Measurements from ENCODE around the gene LCE1F.

LCE1F gene

DNA sequence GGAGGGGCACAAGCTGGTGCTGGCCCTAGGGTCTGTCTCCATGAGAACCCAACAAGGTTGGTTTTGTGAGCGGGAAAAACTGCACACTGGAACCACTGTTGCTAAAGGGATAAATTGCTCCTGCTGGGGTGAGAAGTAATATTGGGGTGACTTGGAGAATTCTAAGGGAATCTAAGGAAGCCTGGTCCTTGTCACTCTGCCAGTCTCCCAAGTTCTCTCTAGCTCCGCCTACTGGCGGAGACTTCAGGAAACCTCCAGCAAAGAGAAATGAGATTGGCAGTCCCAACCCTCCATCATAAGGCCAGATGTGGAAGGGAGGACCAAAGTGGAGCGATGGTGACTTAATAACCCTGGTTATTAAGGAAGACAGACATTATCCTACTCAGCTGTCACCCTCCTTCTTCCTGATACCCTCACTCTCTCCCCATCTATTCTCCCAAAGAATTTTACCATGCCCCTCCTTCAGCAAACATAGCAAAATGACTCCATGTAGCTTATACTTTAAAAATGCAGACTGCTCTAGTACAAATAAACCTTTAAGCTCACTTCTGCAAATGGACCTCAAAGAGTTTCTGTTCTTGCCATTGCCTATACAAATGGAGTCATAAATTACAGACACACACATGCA lies 2.7 kb downstream of the LCE1F start:
- Histone ChIP-seq H3K9ac (ENCODE audit: low read depth, low read length) (no peak overlapping the region), H3K36me3 (ENCODE audit: control insufficient read depth, insufficient read depth, low read length) (no peaks in the 10 kb centered on the region), H3K4me3 (ENCODE audit: low read depth, low read length) (no peak overlapping the region), H3K4me1 (ENCODE audit: control insufficient read depth, insufficient read depth, low read length) (no peaks in the 10 kb centered on the region), H3K27ac (ENCODE audit: low read depth, low read length) (no peak overlapping the region), H3K27me3 (ENCODE audit: control insufficient read depth, insufficient read depth, low read length) (no peaks in the 10 kb centered on the region), H3K9me3 (ENCODE audit: control insufficient read depth, insufficient read depth, low read length) (peaks cover 83% of the 10 kb centered on the region)

DNA sequence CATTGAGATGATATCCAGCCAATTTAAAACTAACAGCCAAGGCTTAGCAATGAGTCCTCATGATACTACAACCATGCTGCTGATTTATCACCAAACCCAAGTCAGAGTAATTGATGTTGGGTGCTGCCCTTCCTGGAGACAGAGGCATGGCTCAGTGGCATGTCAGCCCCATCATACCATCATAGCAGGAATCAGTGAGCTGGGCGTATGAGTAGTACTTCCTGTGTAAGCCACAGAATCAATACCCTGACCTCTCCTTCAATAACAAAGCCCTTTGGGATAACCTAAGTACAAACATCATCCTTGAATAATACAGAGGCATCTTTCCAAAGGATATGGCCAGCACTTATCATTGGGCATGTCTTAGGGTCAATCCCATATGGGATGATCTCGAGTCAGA lies 8.2 kb downstream of the LCE1F start:
- Histone ChIP-seq H3K27ac (ENCODE audit: low read depth, low read length) (no peak overlapping the region), H3K4me3 (ENCODE audit: low read depth, low read length) (no peak overlapping the region), H3K9me3 (ENCODE audit: control insufficient read depth, insufficient read depth, low read length) (peaks cover 88% of the 10 kb centered on the region), H3K4me1 (ENCODE audit: control insufficient read depth, insufficient read depth, low read length) (no peaks in the 10 kb centered on the region), H3K36me3 (ENCODE audit: control insufficient read depth, insufficient read depth, low read length) (no peaks in the 10 kb centered on the region), H3K9ac (ENCODE audit: low read depth, low read length) (no peak overlapping the region), H3K27me3 (ENCODE audit: control insufficient read depth, insufficient read depth, low read length) (no peaks in the 10 kb centered on the region)

DNA sequence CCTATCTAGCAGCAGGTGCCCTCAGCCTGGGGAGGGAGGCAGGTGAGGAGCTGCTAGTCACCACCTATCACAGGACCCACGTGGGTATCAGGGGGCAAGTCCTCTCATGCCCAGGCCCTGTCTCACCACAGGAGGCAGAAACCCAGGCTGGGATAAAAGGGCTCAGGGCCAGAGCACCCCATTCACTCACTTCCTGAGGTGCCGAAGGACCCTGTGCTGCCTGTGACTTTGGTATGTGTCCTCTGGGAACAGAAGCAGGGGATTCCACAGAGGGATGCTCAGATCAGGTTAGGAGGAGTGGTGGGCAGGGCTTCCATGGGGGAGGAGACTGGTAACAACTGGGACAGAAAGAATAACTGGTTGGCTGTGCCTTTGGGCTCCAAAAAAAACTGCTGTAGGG lies 11.1 kb downstream of the LCE1F start, which contains the start of gene LCE1E:
TSS of gene LCE1E (plus strand) at position 181 of the 400 bp plus-strand sequence. CDS start 1,043 bp downstream, outside the sequence.
- no peaks in the 10 kb centered on the region for H3K36me3 ChIP-seq (ENCODE audit: control insufficient read depth, insufficient read depth, low read length)
- H3K9me3 ChIP-seq (ENCODE audit: control insufficient read depth, insufficient read depth, low read length) = peaks cover 92% of the 10 kb centered on the region
- H3K4me1 ChIP-seq (ENCODE audit: control insufficient read depth, insufficient read depth, low read length) = no peaks in the 10 kb centered on the region

DNA sequence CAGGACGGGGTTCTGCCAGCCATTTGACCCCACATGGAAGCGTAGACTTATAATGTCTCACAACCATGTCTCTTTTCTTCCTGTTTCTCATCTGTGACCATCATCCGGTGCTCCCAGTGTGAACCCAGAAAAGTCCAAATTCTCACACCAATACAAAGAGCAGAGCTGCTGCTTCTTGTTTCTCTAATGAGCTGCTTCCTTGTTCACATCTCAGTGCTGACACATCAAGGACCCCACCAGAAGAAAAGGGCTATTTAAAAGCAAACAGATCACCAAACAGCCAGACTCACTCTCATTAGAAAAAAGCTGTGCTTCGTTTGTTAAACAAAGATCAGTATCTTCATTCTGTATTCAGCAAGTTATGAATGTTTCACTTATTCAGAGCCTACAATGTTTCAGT lies 20.7 kb downstream of the LCE1F start:
- H3K27me3 ChIP-seq (ENCODE audit: control insufficient read depth, insufficient read depth, low read length) = no peaks in the 10 kb centered on the region
- no peak overlapping the region for H3K27ac ChIP-seq (ENCODE audit: low read depth, low read length)
- H3K9me3 ChIP-seq (ENCODE audit: control insufficient read depth, insufficient read depth, low read length) = peaks cover 88% of the 10 kb centered on the region
- H3K36me3 ChIP-seq (ENCODE audit: control insufficient read depth, insufficient read depth, low read length) = no peaks in the 10 kb centered on the region
- H3K4me1 ChIP-seq (ENCODE audit: control insufficient read depth, insufficient read depth, low read length) = no peaks in the 10 kb centered on the region
- no peak overlapping the region for H3K4me3 ChIP-seq (ENCODE audit: low read depth, low read length)
- H3K9ac ChIP-seq (ENCODE audit: low read depth, low read length) = no peak overlapping the region

More for the DNA sequence above, 11.1 kb downstream of the LCE1F start, which contains the start of gene LCE1E:
- Histone ChIP-seq H3K27ac (ENCODE audit: low read depth, low read length) (no peak within 1 kb of the TSS), H3K9ac (ENCODE audit: low read depth, low read length) (no peak within 1 kb of the TSS), H3K27me3 (ENCODE audit: control insufficient read depth, insufficient read depth, low read length) (no peaks in the 10 kb centered on the region), H3K4me3 (ENCODE audit: low read depth, low read length) (no peak within 1 kb of the TSS)

DNA sequence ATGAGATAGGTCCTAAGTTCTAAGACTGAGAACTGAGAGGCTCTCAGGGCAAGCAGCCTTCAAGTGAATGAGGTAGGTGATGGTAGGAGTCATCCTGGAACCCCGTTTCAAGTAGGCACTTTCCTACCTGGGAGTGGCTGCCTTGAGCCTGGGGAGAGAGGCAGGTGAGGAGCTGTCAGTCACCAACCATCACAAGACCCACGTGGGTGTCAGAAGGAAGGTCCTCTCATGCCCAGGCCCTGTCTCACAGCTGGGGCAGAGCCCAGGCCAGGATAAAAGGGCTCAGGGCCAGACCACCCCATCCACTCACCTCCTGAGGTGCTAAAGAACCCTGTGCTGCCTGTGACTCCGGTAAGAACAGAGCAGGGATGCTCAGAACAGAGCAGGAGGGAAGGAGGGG lies 21.5 kb downstream of the LCE1F start, which contains the start of gene LCE1D:
TSS of gene LCE1D (plus strand) at position 301 of the 400 bp plus-strand sequence. CDS start 1,074 bp downstream, outside the sequence.
- Histone ChIP-seq H3K9ac (ENCODE audit: low read depth, low read length) (no peak within 1 kb of the TSS), H3K9me3 (ENCODE audit: control insufficient read depth, insufficient read depth, low read length) (peaks cover 88% of the 10 kb centered on the region), H3K27ac (ENCODE audit: low read depth, low read length) (no peak within 1 kb of the TSS), H3K27me3 (ENCODE audit: control insufficient read depth, insufficient read depth, low read length) (no peaks in the 10 kb centered on the region), H3K4me1 (ENCODE audit: control insufficient read depth, insufficient read depth, low read length) (no peaks in the 10 kb centered on the region), H3K4me3 (ENCODE audit: low read depth, low read length) (no peak within 1 kb of the TSS), H3K36me3 (ENCODE audit: control insufficient read depth, insufficient read depth, low read length) (no peaks in the 10 kb centered on the region)

DNA sequence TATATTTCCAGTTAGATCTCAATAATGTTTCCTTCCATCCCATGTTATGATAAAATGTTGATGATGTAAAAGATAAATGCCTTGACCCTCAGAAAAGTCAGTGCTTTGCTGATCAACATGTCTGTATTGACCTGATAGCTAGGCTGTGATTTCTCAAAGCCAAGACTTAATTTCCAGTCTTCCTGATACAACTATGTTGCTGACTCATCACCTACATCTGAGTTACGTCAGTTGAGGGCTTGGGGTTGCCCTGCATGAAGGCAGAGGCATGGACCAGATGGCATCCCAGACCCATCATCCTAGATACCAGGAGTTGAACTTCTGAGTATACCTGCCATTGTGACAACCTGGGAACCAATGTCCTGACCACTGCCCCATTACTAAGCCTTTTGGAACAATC lies 26.4 kb downstream of the LCE1F start:
- Histone ChIP-seq H3K4me3 (ENCODE audit: low read depth, low read length) (no peak overlapping the region), H3K27me3 (ENCODE audit: control insufficient read depth, insufficient read depth, low read length) (no peaks in the 10 kb centered on the region), H3K36me3 (ENCODE audit: control insufficient read depth, insufficient read depth, low read length) (no peaks in the 10 kb centered on the region), H3K9me3 (ENCODE audit: control insufficient read depth, insufficient read depth, low read length) (peaks cover 88% of the 10 kb centered on the region), H3K9ac (ENCODE audit: low read depth, low read length) (no peak overlapping the region), H3K4me1 (ENCODE audit: control insufficient read depth, insufficient read depth, low read length) (no peaks in the 10 kb centered on the region), H3K27ac (ENCODE audit: low read depth, low read length) (no peak overlapping the region)

DNA sequence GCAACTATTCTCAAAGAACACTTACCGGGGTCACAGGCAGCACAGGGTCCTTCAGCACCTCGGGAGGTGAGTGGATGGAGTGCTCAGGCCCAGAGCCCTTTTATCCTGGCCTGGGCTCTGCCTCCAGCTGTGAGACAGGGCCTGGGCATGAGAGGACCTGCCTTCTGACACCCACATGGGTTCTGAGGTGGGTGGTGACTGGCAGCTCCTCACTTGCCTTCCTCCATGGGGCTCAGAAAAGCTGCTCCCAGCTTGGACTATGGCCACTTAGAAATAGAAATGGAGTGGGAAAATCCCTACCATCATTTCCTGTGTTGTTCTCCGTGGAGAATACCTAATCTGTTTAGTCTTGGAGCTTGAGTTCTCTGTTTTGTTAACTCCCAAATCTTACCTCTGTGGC lies 31.6 kb downstream of the LCE1F start, which contains the start of gene LCE1C:
TSS of gene LCE1C (minus strand) at position 76 of the 400 bp plus-strand sequence. CDS start 1,173 bp downstream, outside the sequence.
- Histone ChIP-seq H3K9me3 (ENCODE audit: control insufficient read depth, insufficient read depth, low read length) (peaks cover 93% of the 10 kb centered on the region), H3K36me3 (ENCODE audit: control insufficient read depth, insufficient read depth, low read length) (no peaks in the 10 kb centered on the region), H3K27me3 (ENCODE audit: control insufficient read depth, insufficient read depth, low read length) (no peaks in the 10 kb centered on the region), H3K4me1 (ENCODE audit: control insufficient read depth, insufficient read depth, low read length) (no peaks in the 10 kb centered on the region), H3K9ac (ENCODE audit: low read depth, low read length) (no peak within 1 kb of the TSS), H3K27ac (ENCODE audit: low read depth, low read length) (no peak within 1 kb of the TSS), H3K4me3 (ENCODE audit: low read depth, low read length) (no peak within 1 kb of the TSS)

DNA sequence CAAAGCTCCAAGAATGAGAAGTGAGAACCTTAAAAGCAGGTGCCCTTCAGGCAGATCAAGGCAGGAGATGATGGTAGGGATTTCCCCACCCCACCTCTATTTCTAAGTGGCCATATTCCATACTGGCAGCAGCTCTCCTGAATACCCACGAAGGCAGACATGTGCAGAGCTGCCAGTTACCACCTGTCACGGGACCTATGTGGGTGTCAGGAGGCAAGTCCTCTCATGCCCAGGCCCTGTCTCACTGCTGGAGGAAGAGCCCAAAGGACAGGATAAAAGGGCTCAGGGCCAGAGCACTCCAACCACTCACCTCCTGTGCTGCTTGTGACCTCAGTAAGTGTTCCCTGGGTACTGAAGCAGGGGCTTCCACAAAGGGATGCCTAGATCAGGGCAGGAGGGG lies 36.1 kb downstream of the LCE1F start:
- no peaks in the 10 kb centered on the region for H3K4me1 ChIP-seq (ENCODE audit: control insufficient read depth, insufficient read depth, low read length)
- no peaks in the 10 kb centered on the region for H3K27me3 ChIP-seq (ENCODE audit: control insufficient read depth, insufficient read depth, low read length)
- H3K9ac ChIP-seq (ENCODE audit: low read depth, low read length) = no peak overlapping the region
- peaks cover 93% of the 10 kb centered on the region for H3K9me3 ChIP-seq (ENCODE audit: control insufficient read depth, insufficient read depth, low read length)
- H3K36me3 ChIP-seq (ENCODE audit: control insufficient read depth, insufficient read depth, low read length) = no peaks in the 10 kb centered on the region
- no peak overlapping the region for H3K27ac ChIP-seq (ENCODE audit: low read depth, low read length)
- no peak overlapping the region for H3K4me3 ChIP-seq (ENCODE audit: low read depth, low read length)

DNA sequence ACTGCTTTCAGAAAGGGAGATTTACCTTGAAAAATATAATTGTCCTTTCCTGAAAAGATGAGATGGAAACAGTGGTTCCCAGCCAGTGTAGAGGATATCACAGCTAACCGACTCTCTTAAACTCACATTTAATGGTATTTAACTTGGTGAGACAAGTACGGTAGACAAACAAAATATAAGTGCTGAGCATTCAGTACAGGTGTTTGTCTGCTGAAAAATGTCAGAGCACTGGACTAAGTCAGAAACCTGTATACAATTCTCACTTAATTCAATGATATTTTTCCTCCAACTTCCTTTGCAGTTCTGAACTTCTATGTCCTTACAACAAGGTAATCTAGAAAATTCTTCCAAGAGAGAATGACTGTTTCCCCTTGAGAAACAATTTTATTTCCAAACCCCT lies 36.7 kb downstream of the LCE1F start, which contains the start of gene LCE1B:
TSS of gene LCE1B (plus strand) at position 301 of the 400 bp plus-strand sequence. CDS start 476 bp downstream, outside the sequence.
- no peaks in the 10 kb centered on the region for H3K36me3 ChIP-seq (ENCODE audit: control insufficient read depth, insufficient read depth, low read length)
- no peak within 1 kb of the TSS for H3K9ac ChIP-seq (ENCODE audit: low read depth, low read length)
- no peaks in the 10 kb centered on the region for H3K27me3 ChIP-seq (ENCODE audit: control insufficient read depth, insufficient read depth, low read length)
- no peak within 1 kb of the TSS for H3K27ac ChIP-seq (ENCODE audit: low read depth, low read length)
- H3K4me3 ChIP-seq (ENCODE audit: low read depth, low read length) = no peak within 1 kb of the TSS
- H3K9me3 ChIP-seq (ENCODE audit: control insufficient read depth, insufficient read depth, low read length) = peaks cover 94% of the 10 kb centered on the region
- no peaks in the 10 kb centered on the region for H3K4me1 ChIP-seq (ENCODE audit: control insufficient read depth, insufficient read depth, low read length)

DNA sequence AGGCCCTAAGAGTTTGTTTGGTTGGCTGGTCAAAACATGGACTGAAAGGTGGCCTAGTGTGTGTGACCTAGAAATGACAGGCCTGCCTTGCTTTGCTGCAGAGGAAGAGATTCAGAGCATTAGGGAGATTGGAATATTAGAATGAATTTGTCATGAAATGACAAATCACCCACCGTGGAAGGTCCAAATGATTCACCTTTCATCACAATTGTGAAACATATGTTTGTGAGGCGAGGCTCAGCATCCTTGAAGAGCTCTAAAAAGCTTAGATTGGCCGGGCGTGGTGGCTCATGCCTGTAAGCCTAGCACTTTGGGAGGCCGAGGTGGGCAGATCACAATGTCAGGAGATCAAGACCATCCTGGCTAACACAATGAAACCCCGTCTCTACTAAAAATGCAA lies 42.4 kb downstream of the LCE1F start:
- Histone ChIP-seq H3K36me3 (ENCODE audit: control insufficient read depth, insufficient read depth, low read length) (no peaks in the 10 kb centered on the region), H3K27me3 (ENCODE audit: control insufficient read depth, insufficient read depth, low read length) (no peaks in the 10 kb centered on the region), H3K4me3 (ENCODE audit: low read depth, low read length) (no peak overlapping the region), H3K9me3 (ENCODE audit: control insufficient read depth, insufficient read depth, low read length) (peaks cover 77% of the 10 kb centered on the region), H3K4me1 (ENCODE audit: control insufficient read depth, insufficient read depth, low read length) (no peaks in the 10 kb centered on the region), H3K9ac (ENCODE audit: low read depth, low read length) (no peak overlapping the region), H3K27ac (ENCODE audit: low read depth, low read length) (no peak overlapping the region)

DNA sequence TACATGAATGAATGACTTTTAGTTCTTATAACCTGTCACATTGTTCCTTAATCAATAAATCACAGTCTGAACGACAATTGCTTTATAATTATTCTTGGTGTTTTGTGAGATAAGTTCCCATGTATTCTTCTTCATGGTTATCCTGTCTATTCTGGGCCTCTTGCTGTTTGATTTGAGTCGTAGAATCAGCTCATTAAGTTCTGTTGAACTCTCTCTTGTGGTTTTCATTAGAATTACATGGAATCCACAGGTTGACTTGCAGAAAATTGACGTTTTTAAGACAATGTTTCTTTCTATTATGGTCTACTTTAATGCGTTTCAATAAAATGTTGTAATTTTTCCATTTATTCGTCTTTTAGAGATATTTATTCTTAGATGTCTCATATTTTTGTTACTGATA lies 48.4 kb downstream of the LCE1F start:
- H3K9me3 ChIP-seq (ENCODE audit: control insufficient read depth, insufficient read depth, low read length) = peaks cover 75% of the 10 kb centered on the region

More for the DNA sequence above, 48.4 kb downstream of the LCE1F start:
- no peaks in the 10 kb centered on the region for H3K36me3 ChIP-seq (ENCODE audit: control insufficient read depth, insufficient read depth, low read length)
- H3K4me3 ChIP-seq (ENCODE audit: low read depth, low read length) = no peak overlapping the region
- no peak overlapping the region for H3K9ac ChIP-seq (ENCODE audit: low read depth, low read length)
- H3K27ac ChIP-seq (ENCODE audit: low read depth, low read length) = no peak overlapping the region
- H3K4me1 ChIP-seq (ENCODE audit: control insufficient read depth, insufficient read depth, low read length) = no peaks in the 10 kb centered on the region
- no peaks in the 10 kb centered on the region for H3K27me3 ChIP-seq (ENCODE audit: control insufficient read depth, insufficient read depth, low read length)
